HG03432 (cell line): ENCODE data around the gene KLHL29.

ENCODE experiments used
- ATAC-seq: cut with Tn5 transposase; IDR thresholded peaks from one replicate; pipeline ENCODE4 v1.9.1; 2021; ENCODE audit warnings: mild to moderate bottlenecking, moderate library complexity; ENCODE audit not compliant: unreplicated experiment

The KLHL29 gene

GRCh38 chr2:23586741-23587306 is 201.8 kb downstream of the KLHL29 start:
- ATAC-seq: no peak

DNA sequence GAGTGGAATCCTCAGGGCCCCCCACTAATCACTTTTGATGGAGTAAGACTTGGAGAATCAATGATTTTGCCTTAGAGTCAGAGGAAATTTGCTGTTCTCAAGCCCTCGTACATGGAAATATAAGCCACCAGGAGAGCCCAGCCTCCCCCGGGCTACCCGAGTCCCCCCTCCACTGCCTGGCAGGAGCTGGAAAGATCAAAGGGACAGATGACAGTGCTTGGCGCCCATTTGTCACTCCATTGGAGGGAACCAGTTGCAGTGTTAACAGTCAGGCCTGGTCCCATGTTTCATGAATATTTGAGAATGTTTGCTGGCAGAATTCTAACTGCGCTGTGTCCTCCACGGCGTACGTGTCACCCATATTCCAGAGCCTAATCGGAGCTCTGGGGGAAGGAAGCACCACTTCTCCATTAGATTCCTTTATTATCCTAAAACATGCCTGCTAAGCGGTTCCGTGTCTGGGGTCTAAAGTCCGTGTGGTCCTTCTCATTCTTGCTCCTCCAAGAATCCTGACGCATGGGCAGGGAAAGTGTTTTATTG is 202.4 kb downstream of the KLHL29 start:
- no peak for ATAC-seq

- ATAC-seq: no peak
Measured at GRCh38 chr2:23588106-23588505, 203.1 kb downstream of the KLHL29 start.

GRCh38 chr2:23588508-23589201 is 203.7 kb downstream of the KLHL29 start:
- ATAC-seq: no peak

DNA sequence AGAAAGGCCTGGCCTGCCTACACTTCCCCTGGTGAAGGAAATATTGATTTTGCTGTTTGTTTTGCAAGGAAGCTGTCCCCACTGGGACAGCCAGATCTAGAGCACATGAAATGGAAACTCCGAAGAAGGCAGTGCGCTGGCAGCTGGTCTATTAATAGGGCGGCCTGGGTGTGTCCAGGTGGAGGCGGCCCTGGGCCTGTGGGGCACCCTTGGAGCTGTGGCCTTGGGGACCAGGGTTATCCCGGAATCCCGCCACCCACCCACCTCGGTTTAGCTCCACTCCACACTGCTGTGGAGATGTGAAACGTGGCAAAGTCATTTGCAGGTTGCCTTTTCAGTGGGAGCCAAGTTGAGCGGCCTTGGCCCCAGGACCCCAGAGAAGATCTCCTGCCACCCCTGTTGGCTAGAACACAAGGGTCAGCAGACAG is 204.3 kb downstream of the KLHL29 start:
- ATAC-seq: no peak

- ATAC-seq: no peak
Measured at GRCh38 chr2:23589739-23590138, 204.8 kb downstream of the KLHL29 start.

DNA sequence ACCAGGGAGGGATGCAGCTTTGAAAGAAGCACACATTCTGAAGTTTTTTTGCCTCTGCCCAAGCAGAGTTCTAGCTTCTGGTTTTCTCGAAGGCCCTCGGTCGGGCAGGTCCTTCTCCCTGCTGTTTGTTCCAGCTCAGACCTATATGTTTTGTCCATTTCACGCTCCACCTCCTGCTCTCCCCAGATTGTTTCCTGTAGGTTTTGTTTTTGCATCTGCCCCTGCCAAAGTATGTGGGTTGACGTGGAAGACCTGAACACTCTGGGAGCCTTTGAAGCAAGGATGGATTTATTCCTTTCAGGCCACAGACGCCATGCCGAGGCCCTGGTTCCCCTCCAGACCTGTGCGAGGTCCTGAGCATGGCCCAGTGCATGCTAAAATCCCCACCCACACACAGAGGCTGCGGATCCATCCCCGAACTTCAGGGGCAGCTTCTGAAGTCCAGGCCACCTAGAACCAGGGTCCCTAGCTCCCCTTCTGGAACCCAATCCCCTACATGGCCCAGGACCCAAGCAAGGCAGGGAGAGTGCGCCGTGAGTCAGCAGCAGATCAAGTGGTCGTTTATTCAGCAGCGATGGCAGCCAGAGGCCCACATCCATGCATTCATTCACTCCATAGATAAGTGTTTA is 205.4 kb downstream of the KLHL29 start:
- no peak for ATAC-seq

- ATAC-seq: no peak
Measured at GRCh38 chr2:23591111-23591510, 206.1 kb downstream of the KLHL29 start.

- ATAC-seq: no peak
Measured at GRCh38 chr2:23592061-23592685, 207.2 kb downstream of the KLHL29 start.

DNA sequence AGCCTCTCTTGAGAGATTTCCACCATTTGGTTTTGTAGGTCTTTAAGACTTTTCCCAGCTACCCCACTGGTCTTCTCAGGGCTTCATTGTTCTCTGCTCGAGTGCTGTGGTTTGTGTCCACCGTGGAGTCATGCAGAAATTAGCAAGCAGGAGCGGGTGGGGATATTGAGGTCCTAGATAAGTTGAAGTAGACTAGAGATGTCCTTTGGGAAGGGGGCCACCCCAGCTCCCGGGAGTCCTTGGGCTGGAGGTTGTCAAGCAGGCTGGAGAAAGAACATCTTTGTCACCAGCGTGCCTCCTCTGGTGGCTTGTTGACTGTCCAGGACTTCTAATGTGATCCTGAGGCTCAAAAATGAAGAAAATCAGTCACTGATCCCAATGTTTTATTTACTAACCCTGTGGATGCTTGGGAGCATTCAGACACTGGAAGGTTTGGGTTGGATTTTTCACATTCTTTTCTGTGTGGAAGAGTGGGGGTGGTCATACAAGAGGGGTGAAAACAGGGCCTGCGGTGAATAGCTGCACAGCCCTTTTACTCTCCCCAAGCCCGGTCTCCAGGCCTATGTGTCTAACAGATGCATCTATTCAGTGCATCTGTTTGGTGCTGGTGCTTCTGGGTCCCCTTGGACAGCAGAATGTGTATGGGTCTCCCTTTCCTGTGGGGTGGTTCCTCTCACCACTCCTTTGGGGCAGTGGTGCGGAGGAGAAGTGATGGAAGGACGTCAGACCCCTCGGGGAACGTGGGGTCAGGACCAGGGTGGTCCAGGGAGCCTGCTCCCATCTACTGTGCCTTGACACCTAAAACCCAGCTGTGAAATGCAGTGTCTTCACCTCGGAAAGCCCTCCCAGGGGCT is 208.1 kb downstream of the KLHL29 start:
- ATAC-seq: no peak

GRCh38 chr2:23593752-23594459 is 208.9 kb downstream of the KLHL29 start:
- ATAC-seq: no peak

DNA sequence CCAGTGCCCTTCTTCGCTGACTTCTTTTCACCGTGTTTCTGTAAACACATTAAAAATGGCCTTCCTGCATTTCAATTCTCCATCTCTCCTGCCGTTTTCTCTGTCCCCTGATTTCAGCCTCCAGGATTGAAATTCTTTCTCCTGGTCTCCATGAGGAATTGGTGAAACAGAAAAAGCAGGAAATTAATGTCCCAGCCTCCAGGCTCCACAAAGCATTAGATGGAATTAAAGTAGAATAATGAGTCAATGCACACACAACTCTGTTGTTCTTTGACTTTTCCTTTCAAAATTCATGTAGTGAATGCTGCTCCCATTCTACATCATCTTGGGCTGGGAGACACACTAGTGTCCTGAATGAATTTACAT is 209.5 kb downstream of the KLHL29 start:
- ATAC-seq: no peak

GRCh38 chr2:23595021-23595420 is 210.0 kb downstream of the KLHL29 start:
- ATAC-seq: no peak

DNA sequence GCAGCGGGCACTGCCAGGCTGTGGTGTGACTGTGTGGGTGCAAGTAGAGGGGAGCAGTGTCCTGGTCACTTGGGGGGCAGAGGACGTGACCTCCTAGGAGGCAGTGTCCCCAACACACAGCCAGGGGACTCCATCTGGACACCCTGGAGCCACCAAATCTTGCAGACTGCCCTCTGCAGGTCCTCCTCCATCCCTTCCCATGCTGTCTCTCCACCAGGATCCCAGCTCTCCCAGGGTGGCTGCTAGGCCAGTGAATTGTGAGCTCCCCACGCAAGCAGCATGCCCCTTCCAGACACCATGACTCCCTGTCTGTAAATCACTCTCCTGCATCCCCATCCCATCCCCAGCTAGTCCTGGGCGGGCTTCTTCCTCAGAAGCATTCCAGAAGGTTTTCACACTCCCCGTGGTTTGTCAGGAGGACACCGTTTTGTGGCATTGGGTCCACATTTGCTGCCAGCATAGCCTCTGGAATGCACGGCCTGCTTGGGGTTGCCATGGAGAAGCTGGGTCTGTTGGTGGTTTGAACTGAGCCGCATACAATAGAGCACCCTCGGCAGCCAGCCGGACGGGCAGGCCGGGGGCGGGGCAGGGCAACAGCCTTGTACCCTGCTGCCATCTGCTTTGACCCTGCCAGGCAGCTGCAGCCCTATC is 210.7 kb downstream of the KLHL29 start:
- ATAC-seq: no peak

GRCh38 chr2:23596316-23596885 is 211.4 kb downstream of the KLHL29 start:
- ATAC-seq: no peak

- no peak for ATAC-seq
Measured at GRCh38 chr2:23597687-23598086, 212.7 kb downstream of the KLHL29 start.

DNA sequence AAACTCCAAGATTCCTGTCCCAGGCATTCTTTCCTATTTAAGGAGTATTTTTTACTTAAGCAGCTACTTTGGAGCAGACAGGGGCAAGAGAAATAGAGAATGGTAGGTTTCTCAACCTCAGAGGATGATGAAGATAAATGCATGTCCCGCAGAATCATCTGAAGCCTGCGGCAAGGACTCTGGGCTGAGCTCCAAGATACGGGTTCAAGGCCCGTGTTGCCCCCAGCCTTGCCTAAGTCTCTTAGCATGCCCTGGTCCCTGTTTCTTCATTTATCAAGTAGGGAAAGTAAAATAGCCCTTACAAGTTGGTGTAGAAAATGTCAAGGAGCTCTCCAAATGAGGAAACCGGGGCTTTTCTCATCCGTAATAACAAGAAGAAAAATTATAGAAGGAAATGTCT is 214.0 kb downstream of the KLHL29 start:
- no peak for ATAC-seq

DNA sequence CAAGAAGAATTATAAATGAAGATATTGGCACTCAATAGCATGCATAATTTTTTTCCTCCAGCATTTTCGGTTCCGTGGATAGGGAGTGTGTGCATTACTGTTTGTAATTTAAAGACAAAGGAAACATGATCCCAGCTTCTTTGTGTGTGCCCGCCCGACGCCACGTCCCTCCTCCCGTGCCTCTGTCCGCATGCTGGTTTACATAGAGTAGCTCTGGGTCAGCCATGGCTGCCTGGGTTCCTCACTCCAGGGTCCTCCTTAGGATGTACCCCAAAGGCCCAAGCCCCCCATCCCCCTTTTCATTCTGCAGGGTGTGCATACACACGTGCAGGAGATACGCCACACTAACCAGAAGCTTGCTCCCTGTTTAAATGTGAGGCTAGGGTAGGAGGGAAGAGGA is 214.7 kb downstream of the KLHL29 start:
- ATAC-seq: no peak

DNA sequence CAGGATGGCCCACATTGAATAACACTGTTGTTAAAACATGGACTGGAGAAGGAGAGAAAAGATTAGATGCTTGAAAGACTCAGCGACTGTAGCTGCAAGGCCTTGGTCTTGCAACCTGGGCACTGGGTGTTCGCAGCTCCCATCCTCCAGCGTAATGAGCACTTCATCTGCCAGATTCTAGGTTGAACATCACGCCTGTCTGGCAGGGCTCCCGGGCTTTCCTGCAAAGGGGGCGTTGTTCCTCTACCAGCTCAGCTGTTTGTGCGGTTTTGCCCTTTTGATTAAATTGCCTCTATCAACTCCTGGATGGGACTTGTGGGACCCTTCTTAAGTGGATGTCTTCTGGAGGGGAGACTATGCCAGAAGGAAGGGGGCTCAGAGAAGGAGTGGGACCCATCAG is 215.4 kb downstream of the KLHL29 start:
- ATAC-seq: no peak
